Measurements from ENCODE around the gene IFIT1B.

DNA sequence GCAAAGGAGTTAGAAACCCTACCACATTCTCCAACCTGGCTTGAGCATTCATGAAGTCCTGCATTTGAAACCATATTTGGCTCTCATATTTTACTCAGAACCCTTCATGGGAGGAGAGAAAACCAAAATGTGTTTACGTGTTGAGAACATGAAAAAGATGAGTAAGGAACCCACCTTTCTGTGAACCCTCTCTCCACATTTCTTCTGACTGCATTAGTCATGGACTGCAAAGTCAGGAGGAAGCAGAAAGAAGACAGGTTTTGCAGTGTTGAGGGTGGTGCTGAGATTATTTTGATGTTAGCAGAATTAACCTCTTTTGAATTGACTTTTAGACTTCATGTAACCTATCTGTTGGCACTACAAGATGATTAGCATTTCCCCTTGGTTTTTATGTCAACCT lies 4.9 kb downstream of the IFIT1B start:
- TF ChIP-seq CTCF (IDR thresholded peaks at IDR 0.05; ENCODE audit: low read depth, low read length), result no peak
- TF ChIP-seq EZH2phosphoT487 (IDR thresholded peaks at IDR 0.05; ENCODE audit: low read depth), result no peak
